K562 (cell line): Measurements from ENCODE around the gene EPHB1. TPM values are rescaled to one million over a fixed set of nuclear protein-coding genes. Genes with fewer than 3 reads are reported as not detected.

Source experiments
- ATAC-seq: fragments of 200-7000 bp; cut with Tn5 transposase; 3 replicates; pipeline ENCODE4 v1.9.1; 2020; ENCODE audit warnings: moderate library complexity
- BruUV-seq: library from RNA; stranded (reverse); fragments of 400-500 nt; replicated peaks from 2 replicates; lab custom pipeline; 2021; lab: Mats Ljungman, UMichigan
- CTCF ChIA-PET: fragments of 300-600 bp; formaldehyde crosslinking; extraction: SDS; loops from one replicate; lab custom pipeline; 2021; ENCODE audit warnings: low intra/inter-chr PET ratio; lab: Yijun Ruan, JAX
- POLR2A ChIA-PET: fragments of 300-600, 350-650 bp; sonication (Branson Sonifier 250); formaldehyde crosslinking; extraction: SDS; loops from one replicate; lab custom pipeline; 2021; ENCODE audit warnings: antibody characterized with exemption, inconsistent platforms; lab: Yijun Ruan, JAX
- DNase-seq, 4 experiments: peaks; one replicate each; pipeline versions ENCODE4 v3.0.0 to v3.0.0-alpha.2; 2011 to 2018; ENCODE audit warnings: low spot score in 3 of 4, mixed read lengths in 3 of 4; ENCODE audit errors: extremely low read depth in 1 of 4
- FAIRE-seq: peaks from 2 replicates; lab custom pipeline; 2011; peaks lifted over from hg19 to GRCh38; lab: Jason Lieb, UNC
- H2AFZ ChIP-seq: 2 replicates; pipeline ENCODE4 v1.6.0; 2011; ENCODE audit warnings: low read depth, low read length, control low read depth, inconsistent platforms
- H3K27ac ChIP-seq: fragments of 200-600 bp; 3 replicates; pipeline ENCODE4 v1.8.0; 2011; ENCODE audit warnings: low read depth, mild to moderate bottlenecking, control low read depth, inconsistent platforms, low read length, moderate library complexity, mixed read lengths; ENCODE audit errors: extremely low read depth
- H3K27me3 ChIP-seq, 2 experiments: fragments of 300-600 bp in 1 of 2; 2 replicates in 1 of 2; 3 replicates in 1 of 2; pipeline versions ENCODE4 v1.6.0 to v1.8.0; 2011; ENCODE audit warnings: inconsistent platforms in 2 of 2, low read length in 2 of 2, mild to moderate bottlenecking in 1 of 2, mixed read lengths in 1 of 2, moderate library complexity in 1 of 2; ENCODE audit not compliant: control insufficient read depth in 2 of 2, insufficient read depth in 2 of 2
- H3K36me3 ChIP-seq: fragments of 300-600 bp; 3 replicates; pipeline ENCODE4 v1.8.0; 2011; ENCODE audit warnings: mild to moderate bottlenecking, low read length, inconsistent platforms; ENCODE audit not compliant: control insufficient read depth, insufficient read depth
- H3K4me1 ChIP-seq, 2 experiments: fragments of 200-600 bp in 1 of 2; replicated peaks in 1 of 2; 2 replicates in 1 of 2; 3 replicates in 1 of 2; pipeline versions ENCODE4 v1.5.1 to v1.8.0; 2011; ENCODE audit warnings: inconsistent platforms in 2 of 2, low read length in 2 of 2, mild to moderate bottlenecking in 1 of 2, mixed read lengths in 1 of 2, moderate library complexity in 1 of 2; ENCODE audit not compliant: control insufficient read depth in 2 of 2, insufficient read depth in 2 of 2
- H3K4me2 ChIP-seq: 2 replicates; pipeline ENCODE4 v1.6.1; 2011; ENCODE audit warnings: low read length, control low read depth, inconsistent platforms, mixed read lengths; ENCODE audit not compliant: insufficient read depth
- H3K4me3 ChIP-seq: fragments of 200-600 bp; sonication (generic), shearing (Covaris generic); 2 replicates; pipeline ENCODE4 v1.5.1; 2016; ENCODE audit warnings: control low read depth, inconsistent platforms
- H3K79me2 ChIP-seq: fragments of 200-600 bp; 3 replicates; pipeline ENCODE4 v1.8.0; 2011; ENCODE audit warnings: low read length, inconsistent platforms; ENCODE audit not compliant: control insufficient read depth, insufficient read depth
- H3K9ac ChIP-seq, 2 experiments: 2 replicates each; pipeline versions ENCODE4 v1.6.0 to v1.6.1; 2011; ENCODE audit warnings: low read depth in 2 of 2, low read length in 2 of 2, control low read depth in 1 of 2, inconsistent platforms in 1 of 2, mild to moderate bottlenecking in 1 of 2, mixed read lengths in 1 of 2; ENCODE audit not compliant: insufficient read depth in 1 of 2
- H3K9me1 ChIP-seq: one replicate; pipeline ENCODE4 v1.6.0; 2011; ENCODE audit warnings: inconsistent platforms, mild to moderate bottlenecking, low read length, moderate library complexity; ENCODE audit not compliant: control insufficient read depth, insufficient read depth
- H3K9me3 ChIP-seq: replicated peaks from 2 replicates; pipeline ENCODE4 v1.5.1; 2011; ENCODE audit warnings: low read depth, low read length, inconsistent platforms; ENCODE audit not compliant: control insufficient read depth, insufficient read depth
- H4K20me1 ChIP-seq: replicated peaks from 2 replicates; pipeline ENCODE4 v1.6.1; 2011; ENCODE audit warnings: low read length, inconsistent platforms, mixed read lengths; ENCODE audit not compliant: control insufficient read depth, insufficient read depth
- GTF3C2 ChIP-seq: IDR thresholded peaks from 3 replicates; pipeline ENCODE4 v1.6.1; 2011; ENCODE audit warnings: borderline replicate concordance, mild to moderate bottlenecking, moderate library complexity; ENCODE audit not compliant: insufficient read length; ENCODE audit errors: extremely low read depth
- HMGXB4 ChIP-seq: sonication (generic); formaldehyde crosslinking; IDR thresholded peaks from 2 replicates; pipeline ENCODE4 v1.8.1; 2023; ENCODE audit warnings: mild to moderate bottlenecking, missing genetic modification reagents
- MCM2 ChIP-seq: fragments of 450-650 bp; IDR thresholded peaks from 2 replicates; pipeline ENCODE4 v1.6.1; 2017; ENCODE audit warnings: low read depth, mild to moderate bottlenecking
- MED1 ChIP-seq: sonication (generic); formaldehyde crosslinking; IDR thresholded peaks from 2 replicates; pipeline ENCODE4 v1.8.1; 2023; ENCODE audit warnings: missing genetic modification reagents, borderline replicate concordance
- RHOXF2B ChIP-seq: fragments of 250-450 bp; sonication (Bioruptor Pico); conservative IDR thresholded peaks from 2 replicates; pipeline ENCODE4 v1.5.1; 2021
- RNF2 ChIP-seq: sonication (generic); IDR thresholded peaks from 2 replicates; pipeline ENCODE4 v1.6.1; 2016
- SLC30A9 ChIP-seq: fragments of 250-450 bp; sonication (Bioruptor Pico); IDR thresholded peaks from 2 replicates; pipeline ENCODE4 v1.8.0; 2022; ENCODE audit warnings: mild to moderate bottlenecking, moderate library complexity
- ZBTB34 ChIP-seq: fragments of 250-450 bp; sonication (Bioruptor Pico); IDR thresholded peaks from 2 replicates; pipeline ENCODE4 v1.8.0; 2021; ENCODE audit warnings: mild to moderate bottlenecking, moderate library complexity
- ZNF134 ChIP-seq: fragments of 250-450 bp; sonication (Bioruptor Pico); conservative IDR thresholded peaks from 2 replicates; pipeline ENCODE4 v1.4.0; 2020
- ZNF217 ChIP-seq: sonication (generic); formaldehyde crosslinking; IDR thresholded peaks from 2 replicates; pipeline ENCODE4 v1.8.0; 2022; ENCODE audit warnings: mild to moderate bottlenecking, missing genetic modification reagents
- ZNF354B ChIP-seq: fragments of 250-450 bp; sonication (Bioruptor Pico); IDR thresholded peaks from 2 replicates; pipeline ENCODE4 v1.4.0; 2020
- ZNF436 ChIP-seq: fragments of 250-450, 450-650 bp; sonication (Bioruptor Pico); formaldehyde crosslinking; IDR thresholded peaks from 2 replicates; pipeline ENCODE4 v1.7.0; 2020; ENCODE audit warnings: mild to moderate bottlenecking
- ZNF668 ChIP-seq: fragments of 250-450 bp; sonication (Bioruptor Pico); IDR thresholded peaks from 2 replicates; pipeline ENCODE4 v1.8.0; 2022; ENCODE audit warnings: mild to moderate bottlenecking, inconsistent platforms
- ZNF707 ChIP-seq: fragments of 250-450 bp; sonication (Bioruptor Pico); conservative IDR thresholded peaks from 2 replicates; pipeline ENCODE4 v1.8.0; 2022; ENCODE audit warnings: inconsistent platforms, mild to moderate bottlenecking, moderate library complexity
- WGBS: fragments of 100-300 bp; shearing (Covaris generic); methylation state at CpG from one replicate; pipeline ENCODE4 v1.1.6; 2016; ENCODE audit warnings: low coverage, mixed read lengths; ENCODE audit not compliant: insufficient coverage; ENCODE audit errors: missing lambda C conversion rate; 5-methylcytosine and 5-hydroxymethylcytosine counted together
- in situ Hi-C: fragments of 300-500 bp; cut with MboI; formaldehyde crosslinking; loops from 4 replicates; pipeline ENCODE4 v1.15.0; 2018; ENCODE audit warnings: inconsistent platforms, mixed read lengths
- intact Hi-C: fragments of 100-400 bp; cut with micrococcal nuclease; formaldehyde crosslinking; loops from 2 replicates; pipeline ENCODE4 v1.14.2; 2022
- polyA plus RNA-seq, 8 experiments: library from polyadenylated mRNA; depleted of rRNA in 4 of 8; stranded (reverse) in 5 of 8; unstranded in 3 of 8; fragments of >200 nt; fragmentation: Nextera tagmentation in 2 of 8; fragmentation: Illumina TruSeq in 1 of 8; extraction: Ambion mirVana in 2 of 8; extraction: Trizol in 1 of 8; gene quantifications; 2 replicates each; pipeline versions ENCODE4 v1.2.1 to v1.2.3, GENCODE V29; 2011 to 2014; ENCODE audit warnings: inconsistent platforms in 1 of 8, missing spikeins in 1 of 8
- total RNA-seq, 7 experiments: library from RNA; depleted of rRNA in 6 of 7; stranded (reverse); fragments of >200 nt in 6 of 7; fragmentation: Illumina TruSeq in 2 of 7; extraction: Trizol in 2 of 7; gene quantifications; 2 replicates each; pipeline versions ENCODE4 v1.2.1 to v1.2.3, GENCODE V29; 2011 to 2021; ENCODE audit warnings: low replicate concordance in 1 of 7

EPHB1 gene
- total and polyA plus RNA-seq, 9 of the 15 experiments (the other 6 are each of a cell fraction or from before 2014, with no cell fraction given) = 0.29 TPM; not detected in 8

GRCh38 chr3:135013206-135013605 lies 218.1 kb downstream of the EPHB1 start:
- no peak for ATAC-seq
- Histone ChIP-seq H3K9me3 (no peaks in the 10 kb centered on the region), H2AFZ (no peak overlapping the region), H3K9ac (no peak overlapping the region), H4K20me1 (no peaks in the 10 kb centered on the region), H3K4me1 (no peaks in the 10 kb centered on the region), H3K4me2 (no peak overlapping the region), H3K27ac (no peak overlapping the region), H3K4me3 (no peak overlapping the region), H3K36me3 (no peaks in the 10 kb centered on the region), H3K27me3 (peaks cover 0 to 4% of the 10 kb centered on the region in 2 experiments; a peak in 1 of 5 replicates), H3K79me2 (no peaks in the 10 kb centered on the region), H3K9me1 (no peaks in the 10 kb centered on the region)
- DNase-seq = no peak
- TF ChIP-seq ZNF668 (CRISPR knock-in tag) = no peak
- TF ChIP-seq RHOXF2B (CRISPR knock-in tag) = no peak
- TF ChIP-seq ZNF217 (CRISPR knock-in tag) = no peak
- no peak for TF ChIP-seq ZNF707 (CRISPR knock-in tag)
- no peak for TF ChIP-seq GTF3C2
- no peak for TF ChIP-seq MCM2
- TF ChIP-seq ZBTB34 = no peak
- no peak for TF ChIP-seq MED1 (CRISPR knock-in tag)
- TF ChIP-seq SLC30A9 (CRISPR knock-in tag) = no peak
- TF ChIP-seq HMGXB4 (CRISPR knock-in tag) = no peak
- TF ChIP-seq ZNF436 (CRISPR knock-in tag) = no peak
- TF ChIP-seq ZNF134 (CRISPR knock-in tag) = no peak
- no peak for TF ChIP-seq RNF2
- no peak for TF ChIP-seq ZNF354B
- CTCF ChIA-PET = no interaction called here
- no TSS peak for BruUV-seq
- FAIRE-seq = no peak
- POLR2A ChIA-PET = no interaction called here
- WGBS = 1% methylated on average over 8 of the region's 8 CpGs
- in situ Hi-C loops (no loop called here), intact Hi-C loops (no loop called here)
